Gastroesophageal sphincter (tissue), 3 donors: ENCODE measurements around the gene NMUR1.

Experiments used
- CTCF ChIP-seq, 4 experiments: fragments of 200-600 bp in 2 of 4; fragments of 450-650 bp in 2 of 4; sonication (generic) in 1 of 4; IDR thresholded peaks; one replicate each; pipeline ENCODE4 v1.5.1; 2017 to 2019; ENCODE audit warnings: antibody characterized with exemption in 4 of 4, mild to moderate bottlenecking in 2 of 4, moderate library complexity in 2 of 4
- POLR2A ChIP-seq, 2 donors: fragments of 450-650 bp; IDR thresholded peaks; one replicate each; pipeline ENCODE4 v1.6.1; 2017; ENCODE audit warnings: antibody characterized with exemption in 2 of 2, mild to moderate bottlenecking in 2 of 2, moderate library complexity in 1 of 2

GRCh38 chr2:231519975-231520555 lies 10.2 kb downstream of the NMUR1 start:
- TF ChIP-seq CTCF (IDR thresholded peaks at IDR 0.05) (no peak), POLR2A (IDR thresholded peaks at IDR 0.05) (no peak)
